Upper lobe of right lung (tissue), 1 donor: ENCODE results near the gene ZDHHC24. TPM values are rescaled to one million over a fixed set of nuclear protein-coding genes. Genes with fewer than 3 reads are reported as not detected.

Source experiments
- ATAC-seq: fragments of 200-7000 bp; cut with Tn5 transposase; one replicate; pipeline ENCODE4 v1.9.1; 2020; ENCODE audit warnings: mild to moderate bottlenecking, moderate library complexity
- DNase-seq: peaks from one replicate; pipeline ENCODE4 v3.0.0-alpha.2; 2020
- H3K27ac ChIP-seq: fragments of 200-600 bp; one replicate; pipeline ENCODE4 v1.8.0; 2022
- H3K27me3 ChIP-seq: fragments of 200-600 bp; one replicate; pipeline ENCODE4 v1.8.0; 2022; ENCODE audit warnings: mild to moderate bottlenecking
- H3K36me3 ChIP-seq: fragments of 200-600 bp; one replicate; pipeline ENCODE4 v1.8.0; 2022
- H3K4me1 ChIP-seq: fragments of 200-600 bp; one replicate; pipeline ENCODE4 v1.8.0; 2022
- H3K4me3 ChIP-seq: fragments of 200-600 bp; one replicate; pipeline ENCODE4 v1.8.0; 2022; ENCODE audit warnings: mild to moderate bottlenecking
- H3K9me3 ChIP-seq: fragments of 200-600 bp; one replicate; pipeline ENCODE4 v1.8.0; 2022
- CTCF ChIP-seq: fragments of 200-600 bp; IDR thresholded peaks from one replicate; pipeline ENCODE4 v1.8.0; 2022; ENCODE audit warnings: antibody characterized with exemption
- intact Hi-C: fragments of 100-400 bp; cut with DNase I; formaldehyde crosslinking; loops from one replicate; pipeline ENCODE4 v1.11.0; 2022
- total RNA-seq: library from RNA; stranded (reverse); fragmentation: NEBNext Ultra II Directional; extraction: Animal tissue kit (Norgen Biotek cat#: 25700); gene quantifications from one replicate; pipeline ENCODE4 v1.2.1, GENCODE V29; 2021
- donor health status: DM: no; HTN: yes; CAD: no; lungs with severe emphysema.

ZDHHC24 gene
- total RNA-seq, 1 donor from 2014 or later: 14.5 TPM

GRCh38 chr11:66475349-66476172 is 70.3 kb downstream of the ZDHHC24 start:
- peaks cover 7% of the 10 kb centered on the region for H3K36me3 ChIP-seq
- H3K27ac ChIP-seq: no peak overlapping the region
- TF ChIP-seq CTCF: no peak
- DNase-seq (no peak), ATAC-seq (no peak)
- H3K4me1 ChIP-seq: peaks cover 10% of the 10 kb centered on the region
- intact Hi-C loops: no loop called here
- H3K27me3 ChIP-seq: no peaks in the 10 kb centered on the region
- no peak overlapping the region for H3K4me3 ChIP-seq
- H3K9me3 ChIP-seq: no peaks in the 10 kb centered on the region

GRCh38 chr11:66473608-66474515 is 72.0 kb downstream of the ZDHHC24 start:
- no peak overlapping the region for H3K27ac ChIP-seq
- DNase-seq (no peak), ATAC-seq (no peak)
- no peaks in the 10 kb centered on the region for H3K27me3 ChIP-seq
- H3K36me3 ChIP-seq: peaks cover 7% of the 10 kb centered on the region
- no peaks in the 10 kb centered on the region for H3K9me3 ChIP-seq
- intact Hi-C loops: no loop called here
- TF ChIP-seq CTCF: no peak
- peaks cover 5% of the 10 kb centered on the region for H3K4me1 ChIP-seq
- H3K4me3 ChIP-seq: no peak overlapping the region

GRCh38 chr11:66473167-66473566 is 72.7 kb downstream of the ZDHHC24 start:
- Histone ChIP-seq H3K27ac (no peak overlapping the region), H3K4me1 (peaks cover under 1% of the 10 kb centered on the region), H3K36me3 (peaks cover 7% of the 10 kb centered on the region), H3K27me3 (no peaks in the 10 kb centered on the region), H3K9me3 (no peaks in the 10 kb centered on the region), H3K4me3 (no peak overlapping the region)
- intact Hi-C loops: no loop called here
- TF ChIP-seq CTCF: no peak
- no peak for DNase-seq
- ATAC-seq: no peak

- Histone ChIP-seq H3K36me3 (peaks cover 7% of the 10 kb centered on the region), H3K4me3 (no peak overlapping the region), H3K27ac (no peak overlapping the region), H3K9me3 (no peaks in the 10 kb centered on the region), H3K27me3 (no peaks in the 10 kb centered on the region), H3K4me1 (peaks cover 10% of the 10 kb centered on the region)
- DNase-seq (no peak), ATAC-seq (no peak)
- no peak for TF ChIP-seq CTCF
- intact Hi-C loops: no loop called here
Measured at GRCh38 chr11:66472054-66472453, 73.8 kb downstream of the ZDHHC24 start.

GRCh38 chr11:66471142-66471541 is 74.7 kb downstream of the ZDHHC24 start:
- ATAC-seq (no peak), DNase-seq (no peak)
- Histone ChIP-seq H3K4me3 (no peak overlapping the region), H3K4me1 (peaks cover 10% of the 10 kb centered on the region), H3K27me3 (no peaks in the 10 kb centered on the region), H3K36me3 (peaks cover 7% of the 10 kb centered on the region), H3K9me3 (no peaks in the 10 kb centered on the region), H3K27ac (no peak overlapping the region)
- intact Hi-C loops: no loop called here
- TF ChIP-seq CTCF: no peak

Other genes with a start within 250 kb of the ZDHHC24 start
- 10.0 TPM for gene CD248, start 229.0 kb downstream of the ZDHHC24 start, total RNA-seq
- gene RIN1, start 209.6 kb downstream of the ZDHHC24 start, total RNA-seq: 7.4 TPM
- gene BRMS1, start 200.9 kb downstream of the ZDHHC24 start, total RNA-seq: 32.1 TPM
- gene B4GAT1, start 198.4 kb downstream of the ZDHHC24 start, total RNA-seq: 27.4 TPM
- gene SLC29A2, start 174.3 kb downstream of the ZDHHC24 start, total RNA-seq: 14.2 TPM
- not detected for gene NPAS4, start 125.0 kb downstream of the ZDHHC24 start, total RNA-seq
- 31.3 TPM for gene MRPL11, start 107.2 kb downstream of the ZDHHC24 start, total RNA-seq
- 15.5 TPM for gene PELI3, start 79.1 kb downstream of the ZDHHC24 start, total RNA-seq
- 31.9 TPM for gene DPP3, start 65.6 kb downstream of the ZDHHC24 start, total RNA-seq
- gene BBS1, start 35.4 kb downstream of the ZDHHC24 start, total RNA-seq: 33.5 TPM
- not detected for gene ACTN3, start 855 bp upstream of the ZDHHC24 start, total RNA-seq
- 37.0 TPM for gene CTSF, start 22.6 kb upstream of the ZDHHC24 start, total RNA-seq
- gene CCDC87, start 47.0 kb upstream of the ZDHHC24 start, total RNA-seq: 0.26 TPM
- 31.9 TPM for gene CCS, start 47.1 kb upstream of the ZDHHC24 start, total RNA-seq
- 63.3 TPM for gene RBM14, start 70.6 kb upstream of the ZDHHC24 start, total RNA-seq
- gene RBM4, start 92.7 kb upstream of the ZDHHC24 start, total RNA-seq: 98.9 TPM
- 9.5 TPM for gene RBM4B, start 131.8 kb upstream of the ZDHHC24 start, total RNA-seq
- 8.1 TPM for gene SPTBN2, start 183.2 kb upstream of the ZDHHC24 start, total RNA-seq